Hepatocyte (in vitro differentiated cells): ENCODE data around the gene POU2AF1. TPM values are rescaled to one million over a fixed set of nuclear protein-coding genes. Genes with fewer than 3 reads are reported as not detected.

Source experiments
- DNase-seq: peaks from one replicate; pipeline ENCODE4 v3.0.0-alpha.2; 2016; ENCODE audit warnings: low spot score
- H2AFZ ChIP-seq: fragments of 200-600 bp; sonication (generic); 2 replicates; pipeline ENCODE4 v1.6.0; 2016; ENCODE audit warnings: antibody characterized with exemption, mild to moderate bottlenecking
- H3K27ac ChIP-seq: fragments of 200-600 bp; sonication (generic); 2 replicates; pipeline ENCODE4 v1.5.1; 2016; ENCODE audit warnings: mild to moderate bottlenecking
- H3K27me3 ChIP-seq: fragments of 200-600 bp; sonication (generic); 2 replicates; pipeline ENCODE4 v1.6.1; 2016
- H3K36me3 ChIP-seq: fragments of 200-600 bp; sonication (generic); replicated peaks from 2 replicates; pipeline ENCODE4 v1.5.1; 2016; ENCODE audit warnings: low read depth; ENCODE audit not compliant: insufficient read depth
- H3K4me1 ChIP-seq: fragments of 200-600 bp; sonication (generic); 2 replicates; pipeline ENCODE4 v1.5.1; 2016; ENCODE audit warnings: mild to moderate bottlenecking, moderate library complexity; ENCODE audit not compliant: insufficient read depth
- H3K4me2 ChIP-seq: fragments of 200-600 bp; sonication (generic); 2 replicates; pipeline ENCODE4 v1.6.0; 2016
- H3K4me3 ChIP-seq: fragments of 200-600 bp; sonication (generic); 2 replicates; pipeline ENCODE4 v1.5.1; 2016; ENCODE audit warnings: mild to moderate bottlenecking
- H3K79me2 ChIP-seq: fragments of 200-600 bp; sonication (generic); 2 replicates; pipeline ENCODE4 v1.6.0; 2017; ENCODE audit warnings: mild to moderate bottlenecking
- H3K9me2 ChIP-seq: fragments of 200-600 bp; sonication (generic); replicated peaks from 2 replicates; pipeline ENCODE4 v1.6.0; 2017; ENCODE audit warnings: mild to moderate bottlenecking; ENCODE audit not compliant: insufficient read depth
- H3K9me3 ChIP-seq: fragments of 200-600 bp; sonication (generic); 2 replicates; pipeline ENCODE4 v1.5.1; 2016; ENCODE audit warnings: low read depth, mild to moderate bottlenecking
- H4K20me1 ChIP-seq: fragments of 200-600 bp; sonication (generic); 2 replicates; pipeline ENCODE4 v1.6.0; 2016; ENCODE audit warnings: mild to moderate bottlenecking; ENCODE audit not compliant: insufficient read depth, poor library complexity, severe bottlenecking
- EZH2 ChIP-seq: fragments of 200-600 bp; sonication (generic); IDR thresholded peaks from 2 replicates; pipeline ENCODE4 v1.6.1; 2016; ENCODE audit warnings: antibody characterized with exemption, mild to moderate bottlenecking, borderline replicate concordance
- EZH2phosphoT487 ChIP-seq: fragments of 200-600 bp; sonication (generic); IDR thresholded peaks from one replicate; pipeline ENCODE4 v1.6.1; 2018; ENCODE audit warnings: antibody characterized with exemption, mild to moderate bottlenecking, low read depth, moderate library complexity; ENCODE audit not compliant: unreplicated experiment, severe bottlenecking
- WGBS: methylation state at CpG from one replicate; pipeline ENCODE4 v1.1.6; 2016; ENCODE audit warnings: low lambda C conversion rate; ENCODE audit errors: missing lambda C conversion rate; 5-methylcytosine and 5-hydroxymethylcytosine counted together
- polyA plus RNA-seq: library from polyadenylated mRNA; unstranded; fragments of >200 nt; fragmentation: Nextera tagmentation; extraction: Ambion mirVana; gene quantifications from 2 replicates; pipeline ENCODE4 v1.2.1, GENCODE V29; 2016
- total RNA-seq: library from RNA; depleted of rRNA; stranded (reverse); fragments of >200 nt; gene quantifications from 2 replicates; pipeline ENCODE4 v1.2.3, GENCODE V29; 2014
- TF ChIP-seq, protein P1 (sequence below): fragments of 200-600 bp; sonication (generic); IDR thresholded peaks from 2 replicates; pipeline ENCODE4 v1.5.1; 2016; ENCODE audit warnings: antibody characterized with exemption, mild to moderate bottlenecking; ENCODE audit not compliant: poor library complexity

POU2AF1 gene
- total and polyA plus RNA-seq, 2 experiments from 2014 or later, result 0.06 to 0.23 TPM

GRCh38 chr11:111384494-111384893 lies 5.4 kb upstream of the POU2AF1 start:
- Histone ChIP-seq H3K27ac (no peak overlapping the region), H2AFZ (no peak overlapping the region), H3K9me3 (no peaks in the 10 kb centered on the region), H3K9me2 (no peaks in the 10 kb centered on the region), H3K27me3 (no peaks in the 10 kb centered on the region), H3K79me2 (no peaks in the 10 kb centered on the region), H3K4me3 (no peak overlapping the region), H3K4me1 (no peaks in the 10 kb centered on the region), H3K4me2 (no peak overlapping the region), H4K20me1 (no peaks in the 10 kb centered on the region), H3K36me3 (no peaks in the 10 kb centered on the region)
- WGBS, result 100% methylated on average over 1 of the region's 1 CpG
- TF ChIP-seq EZH2phosphoT487 (no peak), EZH2 (no peak)
- TF ChIP-seq, protein P1, sequence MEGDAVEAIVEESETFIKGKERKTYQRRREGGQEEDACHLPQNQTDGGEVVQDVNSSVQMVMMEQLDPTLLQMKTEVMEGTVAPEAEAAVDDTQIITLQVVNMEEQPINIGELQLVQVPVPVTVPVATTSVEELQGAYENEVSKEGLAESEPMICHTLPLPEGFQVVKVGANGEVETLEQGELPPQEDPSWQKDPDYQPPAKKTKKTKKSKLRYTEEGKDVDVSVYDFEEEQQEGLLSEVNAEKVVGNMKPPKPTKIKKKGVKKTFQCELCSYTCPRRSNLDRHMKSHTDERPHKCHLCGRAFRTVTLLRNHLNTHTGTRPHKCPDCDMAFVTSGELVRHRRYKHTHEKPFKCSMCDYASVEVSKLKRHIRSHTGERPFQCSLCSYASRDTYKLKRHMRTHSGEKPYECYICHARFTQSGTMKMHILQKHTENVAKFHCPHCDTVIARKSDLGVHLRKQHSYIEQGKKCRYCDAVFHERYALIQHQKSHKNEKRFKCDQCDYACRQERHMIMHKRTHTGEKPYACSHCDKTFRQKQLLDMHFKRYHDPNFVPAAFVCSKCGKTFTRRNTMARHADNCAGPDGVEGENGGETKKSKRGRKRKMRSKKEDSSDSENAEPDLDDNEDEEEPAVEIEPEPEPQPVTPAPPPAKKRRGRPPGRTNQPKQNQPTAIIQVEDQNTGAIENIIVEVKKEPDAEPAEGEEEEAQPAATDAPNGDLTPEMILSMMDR, result no peak
- no peak for DNase-seq

DNA sequence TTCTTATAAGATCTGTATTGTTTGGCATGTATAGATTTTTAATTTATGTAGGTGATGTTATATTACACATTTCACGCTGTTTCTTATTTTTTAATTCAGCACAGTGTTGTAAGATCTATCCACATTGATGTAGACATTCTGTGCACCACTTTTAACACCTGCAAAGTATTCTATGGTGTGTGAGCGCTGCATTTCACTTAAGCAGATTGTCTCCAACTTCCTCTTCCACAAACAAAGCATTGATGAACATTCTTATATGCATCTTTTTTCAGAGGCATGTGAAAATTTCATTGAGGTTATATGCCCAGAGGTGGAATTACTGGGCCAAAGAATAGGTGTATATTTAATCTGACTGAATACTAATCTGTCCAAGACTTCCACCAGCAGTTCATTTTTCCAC lies 3.4 kb upstream of the POU2AF1 start:
- Histone ChIP-seq H3K36me3 (no peaks in the 10 kb centered on the region), H3K4me1 (no peaks in the 10 kb centered on the region), H3K4me3 (no peak overlapping the region), H4K20me1 (no peaks in the 10 kb centered on the region), H3K9me3 (no peaks in the 10 kb centered on the region), H3K27ac (no peak overlapping the region), H3K9me2 (no peaks in the 10 kb centered on the region), H3K4me2 (no peak overlapping the region), H3K27me3 (no peaks in the 10 kb centered on the region), H2AFZ (no peak overlapping the region), H3K79me2 (no peaks in the 10 kb centered on the region)
- TF ChIP-seq EZH2phosphoT487 (no peak), EZH2 (no peak)
- TF ChIP-seq, protein P1, result no peak
- 92% methylated on average over 2 of the region's 2 CpGs for WGBS
- no peak for DNase-seq

GRCh38 chr11:111379602-111380136 lies 594 bp upstream of the POU2AF1 start:
- Histone ChIP-seq H3K36me3 (no peaks in the 10 kb centered on the region), H3K4me1 (no peaks in the 10 kb centered on the region), H3K79me2 (no peaks in the 10 kb centered on the region), H4K20me1 (no peaks in the 10 kb centered on the region), H3K27me3 (no peaks in the 10 kb centered on the region), H2AFZ (no peak overlapping the region), H3K9me2 (no peaks in the 10 kb centered on the region), H3K27ac (no peak overlapping the region), H3K4me2 (no peak overlapping the region), H3K4me3 (no peak overlapping the region), H3K9me3 (no peaks in the 10 kb centered on the region)
- WGBS, result 92% methylated on average over 14 of the region's 14 CpGs
- no peak for DNase-seq
- TF ChIP-seq, protein P1, result no peak
- no peak for TF ChIP-seq EZH2phosphoT487
- TF ChIP-seq EZH2, result no peak
